SHP77 treated with DMSO at 0.1 percent for 48 hours (cell line): Measurements from ENCODE around the gene EEF1G.
"Not testable (repeated sequence)": the region's sequence is repeated elsewhere in the genome, so short reads cannot be mapped to it uniquely, and the experiment has no call there.

Experiments used
- DNase-seq: peaks from one replicate; lab custom pipeline; 2025; lab: John Stamatoyannopoulos, UW

The EEF1G gene

DNA sequence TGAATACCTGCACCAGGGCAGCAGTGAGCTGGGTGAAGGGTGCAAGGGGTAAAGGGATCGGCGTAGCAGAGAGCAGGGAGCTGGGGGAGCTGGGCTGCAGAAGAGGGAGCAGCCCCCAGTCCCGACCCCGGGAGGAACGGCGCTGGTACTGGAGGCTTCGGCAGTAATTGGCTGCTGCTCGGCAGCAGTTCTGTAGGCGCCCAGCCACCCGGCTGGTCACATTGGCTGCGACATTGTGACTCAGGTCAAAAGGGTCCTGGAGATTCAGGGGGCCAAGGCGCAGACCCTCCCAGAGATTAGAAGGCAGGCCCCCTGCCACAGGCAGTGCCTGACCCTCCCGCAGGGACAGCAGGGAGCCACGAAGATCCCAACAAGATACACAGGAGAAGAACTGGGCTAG, 2.1 kb upstream of the EEF1G start:
- no peak for DNase-seq

DNA sequence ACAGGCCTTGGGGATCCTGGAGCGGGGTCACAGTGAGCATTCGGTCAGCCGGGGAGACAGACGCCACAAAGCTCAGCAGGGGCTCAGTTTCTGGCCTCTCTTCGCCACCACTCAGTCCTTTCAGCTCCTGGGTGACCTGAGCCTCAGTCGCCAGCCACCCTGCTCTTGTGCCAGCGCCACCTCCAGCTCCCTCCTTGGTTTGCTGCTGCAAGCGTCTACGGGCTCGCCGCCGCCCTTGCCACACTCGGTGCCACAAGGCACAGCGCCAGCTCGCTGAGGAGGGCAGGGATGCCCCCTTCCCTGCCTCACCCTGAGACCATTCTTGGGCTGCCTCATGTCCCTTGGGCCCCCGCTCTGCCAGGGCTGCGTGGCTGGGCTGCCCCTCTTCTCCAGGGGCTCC, 1.5 kb upstream of the EEF1G start:
- no peak for DNase-seq

DNA sequence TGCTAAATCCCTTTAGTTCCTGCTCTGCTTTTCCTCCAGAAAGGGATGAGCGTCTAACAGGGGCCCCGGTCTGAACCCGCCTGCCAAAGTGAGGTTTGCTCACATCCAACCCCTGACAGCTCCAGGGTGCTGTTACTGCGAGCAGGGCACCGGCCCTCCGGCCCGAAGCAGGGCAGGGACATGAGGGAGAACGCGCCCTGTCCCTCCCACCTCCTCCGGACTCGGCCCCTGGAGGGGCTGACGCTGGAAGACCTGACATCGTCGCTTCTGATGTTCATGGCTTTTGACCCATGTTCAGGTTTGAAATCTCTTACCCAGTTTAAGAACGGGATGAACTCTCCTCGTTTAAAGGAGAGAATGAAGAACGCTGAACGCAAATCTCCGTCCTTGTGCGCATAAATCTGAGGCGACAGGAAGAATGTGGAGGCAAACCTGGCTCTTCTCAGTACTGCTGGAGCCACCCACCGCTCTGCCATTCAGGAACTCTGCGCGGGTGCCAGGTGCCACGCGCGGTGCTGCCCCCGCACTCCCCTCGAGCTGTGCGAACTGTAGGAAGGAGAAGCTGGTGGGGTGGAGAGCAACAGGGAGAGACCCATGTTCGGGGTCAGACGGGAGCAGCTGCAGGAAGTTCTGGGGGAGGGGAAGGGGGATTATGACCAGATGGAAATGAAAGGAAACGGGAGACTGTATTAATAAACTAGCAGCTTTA, 826 bp upstream of the EEF1G start:
- DNase-seq, result no peak

DNA sequence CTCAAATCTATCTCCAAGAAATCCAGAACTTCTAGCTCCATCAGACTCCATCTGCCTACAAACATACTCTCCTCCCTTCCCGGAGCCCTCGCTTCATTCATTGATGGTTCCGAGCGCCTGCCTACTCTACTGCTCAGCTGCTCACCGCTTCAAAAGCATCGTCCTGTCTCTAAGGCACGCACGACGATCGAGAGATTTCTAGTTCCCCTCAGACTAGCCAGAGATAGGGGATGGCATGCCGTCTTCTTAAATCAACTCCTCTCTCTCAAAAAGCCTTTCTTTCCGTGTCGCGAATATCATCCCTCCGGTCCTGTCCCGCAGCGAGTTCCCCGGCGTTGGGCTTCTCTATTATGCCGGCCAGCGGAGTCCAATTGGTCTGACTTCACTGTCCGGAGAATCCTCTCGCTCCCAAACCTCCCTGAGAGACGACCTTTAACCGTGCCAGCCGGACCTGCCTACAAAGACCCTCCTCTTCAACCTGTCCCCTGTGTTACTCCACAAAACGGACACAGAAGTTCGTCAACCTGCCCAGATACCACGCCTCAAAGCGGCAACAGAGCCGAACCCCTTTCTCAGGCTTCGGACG, 592 bp downstream of the EEF1G start:
- DNase-seq, result no peak

DNA sequence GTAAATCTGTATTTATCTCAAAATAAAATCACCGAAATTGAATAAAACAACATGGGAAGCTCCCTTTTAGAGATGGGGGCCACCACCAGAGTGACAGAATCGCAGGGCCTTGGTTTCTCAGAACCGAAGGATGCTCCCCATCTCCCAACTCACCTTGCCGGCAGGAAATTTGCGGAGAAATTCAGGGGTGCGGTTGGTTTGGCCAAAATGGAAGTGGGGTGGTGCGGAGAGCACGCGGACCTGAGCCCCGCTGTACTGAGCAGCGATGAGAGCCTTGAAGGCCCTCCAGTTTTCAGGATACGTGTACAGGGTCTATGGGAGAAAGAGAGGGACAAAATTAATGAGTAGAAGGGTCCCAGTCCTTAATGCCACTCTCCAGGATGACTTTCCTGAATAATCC, 1.3 kb downstream of the EEF1G start:
- no peak for DNase-seq

DNA sequence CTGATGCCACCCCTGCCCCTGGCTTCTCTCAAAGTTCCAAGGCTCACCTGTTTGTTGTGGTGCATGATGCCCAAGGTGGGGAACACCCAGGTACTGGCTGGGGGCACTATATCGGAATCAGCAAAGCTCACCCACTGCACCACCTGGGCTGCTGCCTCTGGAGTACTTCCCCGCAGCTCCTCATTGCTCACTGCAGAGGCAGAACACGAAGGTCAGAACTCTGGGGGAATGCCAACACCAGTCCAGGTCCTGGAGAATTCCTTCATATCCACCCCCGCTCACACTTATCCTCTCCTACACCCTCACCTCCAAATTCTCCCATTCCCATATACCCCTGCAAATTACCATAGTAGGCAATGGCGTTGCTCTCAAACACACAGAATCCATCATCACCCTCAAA, 2.2 kb downstream of the EEF1G start:
- not testable (repeated sequence) for DNase-seq

DNA sequence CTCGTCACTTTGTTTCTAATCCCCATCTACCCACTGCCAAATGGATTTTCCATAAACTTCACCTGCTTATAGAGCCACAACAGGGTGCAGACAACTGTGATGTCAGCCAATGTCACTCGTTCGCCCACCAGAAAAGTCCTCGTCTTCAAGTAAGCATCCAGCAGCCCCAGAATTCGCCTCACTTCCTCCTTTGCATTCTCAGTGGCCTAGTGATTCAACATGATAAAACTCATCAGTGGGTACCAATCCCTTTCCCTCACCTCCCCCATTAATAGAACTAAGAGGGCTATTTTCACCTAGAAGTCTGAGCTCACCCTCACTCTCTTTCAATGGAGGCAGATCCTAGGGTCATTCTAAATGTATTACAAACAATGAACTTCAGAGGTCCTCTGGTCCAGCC, 2.8 kb downstream of the EEF1G start:
- DNase-seq, result not testable (repeated sequence)

DNA sequence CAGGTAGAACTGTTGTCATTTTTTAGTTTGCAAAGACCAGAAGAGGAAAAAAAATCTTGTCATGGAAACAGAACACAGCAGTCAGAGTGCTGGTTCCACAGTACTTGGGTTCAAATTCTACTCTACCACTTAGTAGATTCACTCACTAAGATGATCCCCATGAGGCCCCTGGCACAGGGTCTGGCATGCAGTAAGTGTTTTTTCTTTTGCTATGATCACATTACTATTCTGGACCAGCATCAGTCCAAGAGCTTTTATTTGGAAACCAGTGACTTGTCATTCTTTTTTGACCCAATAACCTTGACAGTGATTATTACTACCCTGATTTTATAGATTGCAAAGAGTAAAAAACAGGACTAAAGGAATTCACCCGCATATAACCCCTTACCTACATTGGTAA, 4.1 kb downstream of the EEF1G start:
- no peak for DNase-seq

DNA sequence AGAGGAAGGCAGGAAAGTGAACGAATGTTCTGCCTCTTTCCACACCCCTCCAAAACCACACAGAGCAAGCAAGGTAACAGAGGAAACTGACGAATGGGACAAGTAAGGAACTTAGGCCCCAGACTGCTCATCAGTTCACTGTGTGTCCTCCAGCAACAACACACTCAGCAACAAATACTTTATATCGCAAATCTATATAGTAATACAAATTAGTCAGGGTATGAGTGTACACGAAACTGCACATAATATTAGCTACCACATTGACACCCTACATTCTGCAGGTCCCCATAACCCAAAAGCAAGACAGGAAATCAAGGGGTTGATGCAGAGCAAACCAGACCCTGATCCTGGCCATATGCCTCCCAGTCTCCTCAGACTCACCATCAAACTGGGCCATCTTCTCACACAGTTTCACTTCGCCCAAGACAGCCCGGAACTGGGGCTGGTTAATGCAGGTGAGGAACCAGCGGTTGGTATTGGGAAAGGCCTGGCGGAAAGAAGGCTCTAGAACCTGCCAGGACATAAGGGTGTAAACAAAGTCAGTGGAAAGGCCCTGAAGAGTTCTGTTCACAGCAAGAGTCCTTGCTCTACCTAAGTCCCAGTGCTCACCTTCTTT, 6.6 kb downstream of the EEF1G start:
- no peak for DNase-seq

DNA sequence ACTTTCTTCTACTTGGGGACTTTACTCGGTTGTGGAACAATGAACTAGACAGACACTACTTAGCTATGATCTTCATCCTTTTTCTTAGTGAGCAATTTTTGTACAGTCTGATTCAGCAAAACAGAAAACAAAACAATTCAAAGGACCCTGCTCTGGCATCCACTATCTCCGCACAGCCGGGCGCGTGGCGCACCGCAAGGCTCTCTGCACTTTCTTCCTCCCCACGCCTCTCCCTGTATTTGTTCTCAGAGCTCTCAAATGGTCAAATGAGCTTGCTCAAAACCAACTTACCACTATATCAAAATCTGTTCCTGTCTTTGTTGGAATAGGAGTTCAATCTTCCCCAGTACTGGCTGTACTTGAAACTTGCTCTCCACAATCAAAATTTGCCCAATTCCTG, 7.4 kb downstream of the EEF1G start:
- DNase-seq, result no peak

DNA sequence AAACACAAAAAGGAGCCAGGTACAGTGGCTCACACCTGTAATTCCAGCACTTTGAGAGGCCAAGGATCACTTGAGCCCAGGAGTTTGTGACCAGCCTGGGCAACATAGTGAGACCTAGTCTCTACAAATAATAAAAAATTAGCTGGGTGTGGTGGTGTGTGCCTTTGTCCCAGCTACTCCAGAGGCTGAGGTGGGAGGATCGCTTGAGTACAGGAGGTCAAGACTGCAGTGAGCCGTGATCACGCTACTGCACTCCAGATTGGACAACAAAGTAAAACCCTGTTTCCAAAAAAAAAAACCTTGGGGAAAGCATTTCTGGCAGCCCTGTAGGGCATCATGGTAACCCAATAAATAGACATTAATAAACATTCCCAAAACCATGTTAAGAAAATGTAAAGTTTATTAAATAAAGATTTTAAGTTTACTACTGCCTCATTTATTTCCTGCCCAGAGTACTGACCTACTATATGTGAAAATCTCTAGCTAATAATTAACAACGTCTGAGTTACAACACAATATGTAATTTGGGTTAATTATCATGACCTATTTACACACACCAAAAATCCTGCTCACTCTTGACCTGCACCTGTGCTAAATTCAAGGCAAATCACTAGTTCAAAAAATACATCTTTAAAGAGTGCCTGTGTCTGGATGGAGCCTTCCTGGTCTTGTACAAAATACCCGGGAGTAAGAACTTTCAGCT, 8.4 kb downstream of the EEF1G start:
- no peak for DNase-seq

DNA sequence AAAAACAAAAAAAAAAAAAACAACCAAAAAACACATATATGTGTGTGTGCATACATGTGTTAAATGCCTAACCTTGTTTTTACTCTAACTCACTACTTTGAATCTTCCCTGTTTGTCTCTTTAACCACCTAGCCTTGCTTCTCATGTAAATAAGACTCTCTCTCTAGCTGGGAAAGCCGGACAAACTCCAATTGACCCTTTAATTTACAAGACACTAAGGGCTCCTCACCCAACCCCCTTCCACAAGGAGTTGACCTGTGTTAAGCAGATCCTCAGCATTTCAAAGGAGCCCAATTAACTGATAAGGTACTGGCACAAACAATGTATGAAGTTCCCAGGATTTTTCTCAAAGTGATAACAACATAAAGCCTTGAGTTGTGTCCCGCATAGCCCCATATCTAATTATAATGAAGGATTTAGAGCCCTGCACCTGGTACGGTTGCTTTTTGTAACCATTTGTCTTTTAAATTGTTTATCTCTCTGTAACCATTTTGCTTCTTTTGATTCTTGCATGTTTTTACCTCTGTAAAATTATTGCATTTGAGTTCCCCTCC, 11.9 kb downstream of the EEF1G start:
- DNase-seq, result not testable (repeated sequence)

DNA sequence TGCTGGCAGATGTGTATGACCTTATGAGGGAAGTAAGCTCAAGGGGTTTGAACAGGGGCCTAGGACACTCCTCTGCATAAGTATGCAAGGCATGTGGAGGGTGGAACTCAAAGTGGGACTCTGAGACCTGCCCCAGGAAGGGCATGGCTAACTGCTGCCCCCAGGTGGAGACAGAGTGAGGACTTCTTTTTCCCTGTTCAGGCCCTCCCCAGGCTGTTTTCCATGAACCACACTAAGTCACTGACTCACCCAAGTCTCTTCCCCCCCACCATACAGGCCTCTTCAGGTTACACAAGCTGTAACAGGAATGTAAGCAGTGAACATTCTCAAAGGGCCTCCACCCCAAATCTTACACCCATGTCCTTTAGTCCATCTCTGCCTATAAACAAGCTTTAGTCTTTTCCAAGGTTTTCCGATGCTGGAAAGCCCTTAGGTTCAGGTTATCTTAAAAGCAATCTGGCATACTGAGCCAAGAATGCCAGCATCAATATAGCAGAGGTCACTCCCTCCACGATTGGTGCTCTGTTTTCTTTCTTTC, 13.1 kb downstream of the EEF1G start:
- DNase-seq, result no peak

DNA sequence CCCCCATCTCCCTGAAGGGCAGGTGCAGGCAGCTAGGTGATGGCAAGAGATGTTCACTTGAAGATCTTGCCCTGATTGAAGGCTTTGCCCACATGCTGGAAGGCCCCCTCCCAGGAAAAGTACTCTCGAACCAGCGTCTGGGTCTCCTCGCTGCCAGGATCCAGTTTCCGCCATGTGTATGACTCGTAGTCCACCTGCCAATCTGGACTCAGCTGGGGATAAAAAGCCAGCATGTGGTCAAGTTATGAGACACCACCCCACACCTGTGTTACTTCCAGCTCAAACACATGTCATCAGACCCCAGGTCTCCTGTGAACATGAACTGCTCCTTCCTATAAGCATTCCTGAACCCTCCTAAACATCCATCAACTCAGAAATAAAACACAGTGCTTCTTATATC, 14.1 kb downstream of the EEF1G start:
- DNase-seq, result not testable (repeated sequence)

DNA sequence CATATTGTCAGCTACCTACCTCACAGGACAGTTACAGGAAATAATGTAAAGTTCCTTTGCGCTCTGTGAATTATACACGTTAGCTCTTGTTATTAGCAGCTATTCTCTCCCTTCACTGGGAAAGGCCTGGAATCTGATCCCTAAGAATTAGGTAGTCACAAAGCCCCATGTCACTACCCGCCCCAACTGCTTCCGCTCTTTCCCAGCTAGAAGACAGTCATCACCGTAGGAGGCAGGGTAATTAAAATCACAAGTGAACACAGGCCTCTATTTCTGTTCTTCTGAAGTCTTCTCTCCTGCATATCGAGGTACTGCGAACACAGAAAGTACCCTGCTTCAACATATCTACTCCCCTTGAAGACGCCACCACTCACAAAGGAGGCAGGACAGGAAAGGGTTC, 14.5 kb downstream of the EEF1G start:
- no peak for DNase-seq

DNA sequence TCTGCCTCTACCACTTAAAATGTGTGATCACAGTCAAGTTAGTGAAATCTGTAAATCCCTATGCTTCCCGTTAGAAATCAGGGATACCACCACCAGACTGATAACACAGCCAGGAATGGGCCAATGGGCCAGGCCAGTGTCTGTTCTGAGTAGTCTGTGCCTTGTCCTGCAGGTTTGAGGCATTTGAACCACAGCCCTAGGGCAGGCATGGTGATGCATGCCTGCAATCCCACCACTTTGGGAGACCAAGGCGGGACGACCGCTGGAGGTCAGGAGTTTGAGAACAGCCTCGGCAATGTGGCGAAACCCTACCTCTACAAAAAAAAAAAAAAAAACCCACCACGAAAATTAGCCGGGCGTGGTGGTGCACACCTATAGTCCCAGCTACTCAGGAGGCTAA, 15.0 kb downstream of the EEF1G start:
- DNase-seq, result no peak

DNA sequence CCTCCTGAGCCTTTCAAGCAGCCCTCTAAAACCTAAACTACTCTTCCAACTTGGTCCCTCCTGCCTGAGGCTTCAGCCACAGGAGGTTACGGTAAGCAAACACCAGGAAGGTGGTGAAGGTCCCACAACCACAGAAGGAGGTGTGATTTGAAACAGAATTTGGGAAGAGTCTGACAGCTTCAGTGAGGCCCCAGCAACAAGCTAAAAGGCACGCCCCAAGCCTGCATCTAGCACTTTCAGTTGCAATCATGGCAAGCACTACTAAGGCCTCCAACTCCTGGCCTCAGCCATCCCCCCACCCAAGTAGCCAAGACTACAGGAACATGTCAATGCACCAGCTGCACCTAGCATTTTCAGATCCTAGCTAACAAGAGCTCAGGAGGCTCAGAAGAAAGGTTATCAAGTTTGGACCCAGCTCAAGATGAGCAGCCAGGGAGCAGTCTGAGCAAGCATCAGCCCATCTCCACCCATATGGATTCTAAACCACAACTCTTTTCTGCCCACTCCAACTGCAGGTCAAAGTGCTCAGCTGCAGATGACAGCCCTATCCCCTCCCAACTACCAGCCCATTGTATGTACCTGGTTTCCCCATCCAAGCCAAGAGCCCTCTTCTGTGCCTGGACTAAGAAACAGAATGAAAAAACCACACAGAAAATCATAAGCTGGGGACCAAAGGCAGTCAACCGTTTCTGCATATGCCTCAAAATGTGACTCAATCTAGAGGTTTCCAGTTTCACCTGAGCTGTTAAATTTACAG, 16.6 kb downstream of the EEF1G start:
- no peak for DNase-seq

DNA sequence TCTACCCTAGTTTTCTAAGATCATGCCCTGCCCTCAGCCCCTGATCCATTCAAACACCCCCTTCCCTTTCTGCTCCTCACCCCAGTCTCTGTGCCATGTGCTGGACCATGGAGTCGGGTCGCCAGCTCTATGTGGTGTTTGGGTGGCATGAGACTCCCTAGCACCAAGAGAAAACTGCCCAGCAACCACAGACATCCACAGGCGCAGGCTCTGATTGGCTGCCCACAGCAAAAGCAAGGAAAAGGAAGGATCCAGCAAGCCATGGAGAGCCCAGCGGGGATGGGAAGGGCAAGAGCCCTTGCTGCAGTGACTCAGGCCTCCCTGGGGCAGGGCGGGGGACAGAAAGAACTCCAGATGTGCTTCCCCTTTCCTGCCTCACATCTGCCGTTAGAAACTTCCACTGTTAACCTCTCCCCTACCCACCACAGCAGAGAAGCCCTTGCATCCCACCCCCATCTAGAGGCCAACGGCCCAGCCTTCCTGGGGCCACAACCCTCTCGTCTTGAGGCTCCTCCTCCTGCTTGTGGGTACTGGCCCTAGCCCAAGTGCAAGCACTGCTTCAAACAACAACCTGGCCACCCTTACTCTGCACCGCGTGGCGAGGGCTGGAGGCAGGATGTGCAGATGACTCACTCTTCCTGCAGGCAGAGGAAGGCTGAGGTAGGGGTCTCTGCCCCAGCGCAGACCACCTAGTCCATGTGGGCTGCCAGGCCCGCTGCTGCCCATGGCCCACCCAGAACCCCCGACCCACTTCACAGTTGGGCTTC, 17.4 kb downstream of the EEF1G start:
- no peak for DNase-seq

DNA sequence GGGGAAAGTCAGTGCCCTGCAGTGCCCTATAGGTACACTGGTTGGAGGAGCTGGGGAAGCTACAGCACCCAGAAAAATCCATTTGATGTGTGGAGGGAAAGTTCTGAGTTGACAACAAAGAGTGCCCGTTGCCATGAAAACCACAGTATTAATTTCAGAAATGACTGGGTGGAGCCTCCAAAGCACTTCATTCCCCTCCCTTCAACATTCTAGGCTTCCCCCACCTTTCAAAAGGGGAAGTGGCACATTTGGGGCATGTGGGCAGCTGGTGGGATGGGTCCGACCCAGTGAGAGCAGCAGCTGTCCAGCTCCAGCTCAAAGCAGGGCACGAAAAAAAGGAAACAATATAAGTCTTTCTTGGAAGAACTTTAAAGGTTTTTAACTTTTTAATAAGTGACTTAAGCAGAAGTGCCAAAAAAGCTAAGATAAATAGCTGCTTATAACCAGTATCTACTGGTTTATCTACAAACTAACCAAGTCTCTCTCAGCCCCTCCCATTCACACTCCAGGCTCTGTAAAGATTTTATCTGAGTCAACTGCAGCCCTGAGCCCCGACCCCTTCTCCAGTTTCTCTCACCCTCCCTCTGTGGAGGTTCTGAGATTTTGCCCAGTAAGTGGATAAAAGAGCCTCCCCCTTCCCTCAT, 18.1 kb downstream of the EEF1G start:
- no peak for DNase-seq

DNA sequence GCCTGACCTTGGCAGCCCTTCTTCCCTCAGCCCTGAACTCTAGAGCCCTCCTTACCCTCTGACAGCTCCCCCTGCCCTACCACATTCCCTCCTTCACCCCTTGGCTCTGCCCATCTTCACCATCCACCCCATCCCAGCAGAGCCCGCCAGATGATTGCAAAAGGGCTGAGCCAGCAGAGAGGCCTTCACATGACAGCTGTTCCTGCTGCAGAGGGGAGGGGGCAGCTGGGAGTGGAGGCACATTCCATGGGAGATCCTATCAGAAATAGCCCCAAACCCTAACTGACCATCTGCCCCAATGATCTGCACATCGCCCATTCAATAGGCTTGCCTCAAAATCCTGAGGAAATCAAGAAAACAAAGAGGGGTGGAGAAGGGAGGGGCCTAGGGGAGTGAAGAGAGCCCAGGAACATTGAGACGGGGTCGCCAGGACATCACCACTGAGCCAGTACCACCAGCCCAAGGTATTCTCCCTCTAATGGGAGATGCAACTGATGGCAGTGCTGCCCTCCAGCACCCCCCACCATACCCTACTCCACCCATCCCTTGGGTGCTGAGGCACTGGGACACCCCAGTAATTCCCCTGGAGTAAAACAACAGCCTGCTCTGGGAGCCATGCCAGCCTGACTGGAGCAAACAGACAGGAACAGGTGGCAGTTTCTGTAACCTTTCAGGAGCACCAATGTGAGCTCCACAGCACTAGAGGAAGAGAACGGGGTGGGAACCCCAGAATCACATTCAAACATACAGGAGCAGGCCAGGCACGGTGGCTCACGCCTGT, 19.1 kb downstream of the EEF1G start:
- no peak for DNase-seq
